Endodermal cell (in vitro differentiated cells): Measurements from ENCODE around the gene EFNA5. TPM values are rescaled to one million over a fixed set of nuclear protein-coding genes. Genes with fewer than 3 reads are reported as not detected.

Source experiments
- DNase-seq: peaks from one replicate; pipeline ENCODE4 v3.0.0-alpha.2; 2017
- H3K27ac ChIP-seq: 2 replicates; pipeline ENCODE4 v1.5.1; 2013; ENCODE audit warnings: mild to moderate bottlenecking, low read depth, low read length, moderate library complexity
- H3K27me3 ChIP-seq: 2 replicates; pipeline ENCODE4 v1.6.1; 2013; ENCODE audit warnings: mild to moderate bottlenecking, low read length, moderate library complexity; ENCODE audit not compliant: insufficient read depth, control insufficient read depth, poor library complexity, severe bottlenecking
- H3K36me3 ChIP-seq: 2 replicates; pipeline ENCODE4 v1.7.0; 2013; ENCODE audit warnings: mild to moderate bottlenecking, low read length, moderate library complexity; ENCODE audit not compliant: control insufficient read depth, insufficient read depth
- H3K4me1 ChIP-seq: one replicate; pipeline ENCODE4 v1.7.0; 2013; ENCODE audit warnings: low read length; ENCODE audit not compliant: control insufficient read depth, insufficient read depth
- H3K4me3 ChIP-seq: 2 replicates; pipeline ENCODE4 v1.5.1; 2013; ENCODE audit warnings: mild to moderate bottlenecking, low read length, moderate library complexity
- H3K9ac ChIP-seq: 2 replicates; pipeline ENCODE4 v1.6.1; 2013; ENCODE audit warnings: mild to moderate bottlenecking, low read length, moderate library complexity; ENCODE audit not compliant: poor library complexity, severe bottlenecking; ENCODE audit errors: extremely low read depth
- H3K9me3 ChIP-seq: 2 replicates; pipeline ENCODE4 v1.6.1; 2013; ENCODE audit warnings: mild to moderate bottlenecking, low read length, moderate library complexity; ENCODE audit not compliant: control insufficient read depth
- H3K27ac Mint-ChIP-seq: 2 replicates; pipeline ENCODE4 v1.8.0; 2020; ENCODE audit warnings: mixed read lengths
- H3K27me3 Mint-ChIP-seq: 2 replicates; pipeline ENCODE4 v1.8.0; 2021; ENCODE audit warnings: mild to moderate bottlenecking, mixed read lengths; ENCODE audit not compliant: insufficient read depth
- H3K36me3 Mint-ChIP-seq: 2 replicates; pipeline ENCODE4 v1.8.0; 2020; ENCODE audit warnings: low read depth, mixed read lengths
- H3K4me1 Mint-ChIP-seq: 2 replicates; pipeline ENCODE4 v1.8.0; 2020; ENCODE audit warnings: mixed read lengths
- H3K4me3 Mint-ChIP-seq: 2 replicates; pipeline ENCODE4 v1.8.0; 2020; ENCODE audit warnings: mild to moderate bottlenecking, moderate library complexity, mixed read lengths
- H3K9me3 Mint-ChIP-seq: 2 replicates; pipeline ENCODE4 v1.8.0; 2020; ENCODE audit warnings: mild to moderate bottlenecking, mixed read lengths
- WGBS, 2 experiments: methylation state at CpG; one replicate each; pipeline versions ENCODE4 v1.1.5 to v1.1.7; 2013; ENCODE audit warnings: missing lambda C conversion rate in 2 of 2, mixed read lengths in 1 of 2; ENCODE audit not compliant: insufficient coverage in 1 of 2, insufficient read length in 1 of 2; 5-methylcytosine and 5-hydroxymethylcytosine counted together
- total RNA-seq, 2 donors: library from RNA; stranded (reverse); fragmentation: NEBNext Ultra II Directional in 1 of 2; extraction: Animal tissue kit (Norgen Biotek cat#: 25700) in 1 of 2; gene quantifications; 2 replicates in 1 of 2; 3 replicates in 1 of 2; pipeline ENCODE4 v1.2.1, GENCODE V29; 2021
- TF ChIP-seq, protein P1 (sequence below): fragments of 200-600 bp; sonication (generic); conservative IDR thresholded peaks from 2 replicates; pipeline ENCODE4 v1.5.0; 2021; ENCODE audit warnings: antibody characterized with exemption, mild to moderate bottlenecking

The EFNA5 gene
- total RNA-seq, 2 donors from 2014 or later, result 53.3 to 63.1 TPM

DNA sequence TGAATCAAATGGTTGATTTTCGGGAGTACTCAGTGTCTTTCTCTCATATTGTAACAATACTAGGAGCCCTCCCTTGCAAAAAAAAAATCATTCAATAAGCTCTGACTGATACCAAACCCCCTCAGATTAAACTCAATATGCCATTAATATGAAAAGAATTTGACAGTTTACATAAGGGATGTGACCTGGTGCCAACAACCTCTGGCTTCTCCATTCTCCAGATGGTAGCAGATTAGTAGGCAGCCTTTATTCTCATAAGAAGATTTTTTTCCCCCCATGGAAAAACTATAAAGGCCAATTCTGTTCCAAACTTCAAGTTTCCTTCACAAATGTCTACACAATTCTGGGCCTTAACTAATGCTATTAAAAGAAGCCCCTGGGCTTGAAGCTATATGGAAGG is 96.5 kb downstream of the EFNA5 start:
- TF ChIP-seq, protein P1, sequence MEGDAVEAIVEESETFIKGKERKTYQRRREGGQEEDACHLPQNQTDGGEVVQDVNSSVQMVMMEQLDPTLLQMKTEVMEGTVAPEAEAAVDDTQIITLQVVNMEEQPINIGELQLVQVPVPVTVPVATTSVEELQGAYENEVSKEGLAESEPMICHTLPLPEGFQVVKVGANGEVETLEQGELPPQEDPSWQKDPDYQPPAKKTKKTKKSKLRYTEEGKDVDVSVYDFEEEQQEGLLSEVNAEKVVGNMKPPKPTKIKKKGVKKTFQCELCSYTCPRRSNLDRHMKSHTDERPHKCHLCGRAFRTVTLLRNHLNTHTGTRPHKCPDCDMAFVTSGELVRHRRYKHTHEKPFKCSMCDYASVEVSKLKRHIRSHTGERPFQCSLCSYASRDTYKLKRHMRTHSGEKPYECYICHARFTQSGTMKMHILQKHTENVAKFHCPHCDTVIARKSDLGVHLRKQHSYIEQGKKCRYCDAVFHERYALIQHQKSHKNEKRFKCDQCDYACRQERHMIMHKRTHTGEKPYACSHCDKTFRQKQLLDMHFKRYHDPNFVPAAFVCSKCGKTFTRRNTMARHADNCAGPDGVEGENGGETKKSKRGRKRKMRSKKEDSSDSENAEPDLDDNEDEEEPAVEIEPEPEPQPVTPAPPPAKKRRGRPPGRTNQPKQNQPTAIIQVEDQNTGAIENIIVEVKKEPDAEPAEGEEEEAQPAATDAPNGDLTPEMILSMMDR, result no peak
- Histone ChIP-seq H3K27me3 (no peaks in the 10 kb centered on the region), H3K36me3 (no peaks in the 10 kb centered on the region), H3K4me3 (peak overlapping the region; percentile 56), H3K9me3 (no peaks in the 10 kb centered on the region), H3K27ac (no peak overlapping the region), H3K9ac (no peak overlapping the region), H3K4me1 (peaks cover 51% of the 10 kb centered on the region)
- H3K27me3 Mint-ChIP-seq, result no peaks in the 10 kb centered on the region
- no peaks in the 10 kb centered on the region for H3K36me3 Mint-ChIP-seq
- peaks cover 90% of the 10 kb centered on the region for H3K4me1 Mint-ChIP-seq
- H3K27ac Mint-ChIP-seq, result no peak overlapping the region
- no peaks in the 10 kb centered on the region for H3K9me3 Mint-ChIP-seq
- DNase-seq, result no peak
- no peak overlapping the region for H3K4me3 Mint-ChIP-seq
- 90% methylated on average over 1 of the region's 1 CpG; no CpG with 5 or more reads in 1 of the 2 experiments for WGBS, 2 experiments

- H3K4me3 Mint-ChIP-seq, result no peak overlapping the region
- no peak overlapping the region for H3K9ac ChIP-seq
- no peaks in the 10 kb centered on the region for H3K9me3 ChIP-seq
- H3K4me3 ChIP-seq, result peak overlapping the region; percentile 63
- H3K36me3 Mint-ChIP-seq, result no peaks in the 10 kb centered on the region
- TF ChIP-seq, protein P1, result no peak
- H3K27ac ChIP-seq, result peak overlapping the region; percentile 97
- peaks cover 89% of the 10 kb centered on the region for H3K4me1 Mint-ChIP-seq
- no peak for DNase-seq
- no peaks in the 10 kb centered on the region for H3K36me3 ChIP-seq
- H3K27me3 ChIP-seq, result no peaks in the 10 kb centered on the region
- no peaks in the 10 kb centered on the region for H3K27me3 Mint-ChIP-seq
- H3K9me3 Mint-ChIP-seq, result no peaks in the 10 kb centered on the region
- 83 to 92% methylated on average over 7 to 8 of the region's 8 CpGs for WGBS, 2 experiments
- H3K4me1 ChIP-seq, result peaks cover 61% of the 10 kb centered on the region
- H3K27ac Mint-ChIP-seq, result peak overlapping the region; percentile 92
These were observed 97.9 kb downstream of the EFNA5 start for GRCh38 chr5:107572715-107573368.

DNA sequence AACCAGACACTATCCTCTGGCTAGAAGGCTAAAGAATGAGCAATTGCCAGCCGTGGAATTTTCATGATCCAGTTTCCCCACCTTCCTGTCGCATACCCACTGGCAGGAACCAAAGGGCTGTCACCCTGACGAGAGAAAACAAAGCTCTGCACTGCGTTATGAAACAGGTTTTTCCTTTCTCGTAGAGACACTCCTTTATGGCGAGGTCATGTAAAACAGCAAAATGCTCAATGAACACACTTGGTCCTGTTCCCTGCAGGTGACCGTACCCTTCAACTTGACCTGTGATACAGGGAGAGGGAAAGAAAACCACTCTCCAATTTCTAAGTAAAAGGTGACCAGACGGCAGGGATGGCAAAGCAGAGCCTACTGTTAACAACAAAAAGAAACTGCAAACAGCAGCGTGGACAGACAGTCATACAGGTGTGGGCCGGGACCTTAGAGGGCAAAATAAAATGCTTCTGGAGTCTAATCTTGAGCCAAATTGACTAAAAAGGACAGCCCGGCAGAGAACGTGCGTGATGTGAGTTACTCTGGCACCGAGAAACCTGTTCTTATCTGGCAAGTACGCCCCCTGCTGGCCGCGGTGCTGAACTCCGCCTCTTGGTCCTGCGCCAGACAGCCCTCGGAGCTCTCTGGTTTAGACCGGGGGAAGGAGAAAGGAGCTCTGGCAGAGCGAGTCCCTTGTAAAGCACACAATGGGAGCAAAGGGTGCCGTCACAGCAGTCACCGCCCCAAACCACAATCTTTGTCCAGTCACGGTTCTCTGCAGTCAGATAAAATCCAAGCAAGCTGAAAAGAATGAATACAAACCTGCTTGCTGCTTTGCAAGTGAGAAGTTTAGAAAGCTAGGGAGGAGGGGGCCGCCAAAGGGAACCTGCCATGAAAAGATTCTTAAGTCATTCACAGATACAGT is 98.9 kb downstream of the EFNA5 start:
- Mint-ChIP-seq H3K4me3 (peak overlapping the region; percentile 37), H3K9me3 (no peaks in the 10 kb centered on the region), H3K4me1 (peaks cover 88% of the 10 kb centered on the region), H3K36me3 (no peaks in the 10 kb centered on the region), H3K27me3 (no peaks in the 10 kb centered on the region), H3K27ac (peak overlapping the region; percentile 92)
- WGBS, 2 experiments, result 14 to 19% methylated on average over 16 to 26 of the region's 26 CpGs
- Histone ChIP-seq H3K9me3 (no peaks in the 10 kb centered on the region), H3K27me3 (no peaks in the 10 kb centered on the region), H3K9ac (peak overlapping the region; percentile 46), H3K4me1 (peaks cover 66% of the 10 kb centered on the region), H3K36me3 (no peaks in the 10 kb centered on the region), H3K4me3 (peak overlapping the region; percentile 76), H3K27ac (peak overlapping the region; percentile 97)
- TF ChIP-seq, protein P1, result peak; percentile 98
- DNase-seq, result peak; percentile 99
